HG03095 (cell line): ENCODE measurements around the gene PRKCE.

Experiments used
- ATAC-seq: cut with Tn5 transposase; IDR thresholded peaks from one replicate; pipeline ENCODE4 v1.9.1; 2021; ENCODE audit warnings: moderate library complexity; ENCODE audit not compliant: unreplicated experiment

PRKCE gene

GRCh38 chr2:45802499-45803138 lies 151.1 kb downstream of the PRKCE start:
- ATAC-seq: no peak

GRCh38 chr2:45804987-45805755 lies 153.7 kb downstream of the PRKCE start:
- no peak for ATAC-seq

DNA sequence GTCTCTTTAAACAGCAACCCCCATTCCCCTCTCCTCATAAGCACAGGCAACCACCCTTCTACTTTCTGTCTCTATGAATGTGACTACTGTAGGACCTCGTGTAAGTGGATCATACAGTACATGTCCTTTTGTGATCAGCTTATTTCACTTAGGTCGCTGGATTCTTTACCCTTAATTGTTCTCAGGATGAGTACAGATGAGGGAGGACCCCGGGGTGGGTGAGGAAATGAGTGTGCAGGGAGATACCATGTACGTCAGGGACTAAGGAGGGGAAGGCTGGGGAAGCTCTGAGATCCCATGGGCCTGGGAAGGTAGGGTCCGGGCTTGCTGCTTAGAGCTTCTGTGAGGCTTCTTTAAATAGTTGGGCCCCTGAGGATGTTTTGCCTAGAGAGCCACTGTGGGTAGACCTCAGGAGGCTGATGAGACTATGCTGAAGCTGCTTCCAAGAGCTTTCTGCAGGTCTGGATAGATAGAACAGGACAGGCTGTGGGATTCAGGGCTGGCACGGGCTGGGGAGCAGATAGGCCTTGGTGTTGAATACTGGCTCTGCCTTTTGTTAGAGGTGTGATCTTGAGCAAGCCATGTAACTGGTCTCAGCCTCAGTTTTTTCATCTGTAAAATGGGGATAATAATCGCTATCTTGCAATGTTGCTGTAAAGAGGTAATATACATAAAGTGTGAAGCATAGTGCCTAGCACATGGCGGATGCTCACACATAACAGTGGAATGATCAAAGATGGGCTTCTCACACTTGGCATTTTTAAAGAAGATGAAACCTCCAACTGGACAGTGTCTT lies 155.3 kb downstream of the PRKCE start:
- ATAC-seq: no peak

DNA sequence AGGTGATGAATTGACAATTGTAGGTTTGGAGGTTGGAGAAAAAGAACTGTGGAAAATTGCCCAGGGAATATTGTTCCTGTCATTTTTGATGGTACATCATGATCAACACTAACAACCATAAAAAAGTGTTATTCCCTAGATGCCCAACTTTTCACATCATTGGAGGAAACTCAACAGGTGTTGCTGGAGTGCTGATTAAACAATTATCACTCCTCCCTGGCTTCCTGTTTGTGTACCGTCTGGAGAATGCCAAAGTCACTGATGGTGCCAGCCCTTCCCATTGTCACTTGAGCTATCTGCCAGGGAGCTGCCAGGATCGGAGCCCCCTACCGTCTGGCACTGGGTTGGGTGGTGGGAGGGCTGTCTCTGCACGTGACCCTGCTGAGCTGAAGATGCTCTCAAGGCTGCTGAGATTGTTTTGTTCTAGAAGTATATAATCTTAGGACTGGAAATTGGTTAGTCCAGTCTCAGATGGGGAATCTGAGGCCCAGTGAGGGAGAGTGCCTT lies 156.9 kb downstream of the PRKCE start:
- no peak for ATAC-seq

GRCh38 chr2:45809205-45809604 lies 157.7 kb downstream of the PRKCE start:
- no peak for ATAC-seq

DNA sequence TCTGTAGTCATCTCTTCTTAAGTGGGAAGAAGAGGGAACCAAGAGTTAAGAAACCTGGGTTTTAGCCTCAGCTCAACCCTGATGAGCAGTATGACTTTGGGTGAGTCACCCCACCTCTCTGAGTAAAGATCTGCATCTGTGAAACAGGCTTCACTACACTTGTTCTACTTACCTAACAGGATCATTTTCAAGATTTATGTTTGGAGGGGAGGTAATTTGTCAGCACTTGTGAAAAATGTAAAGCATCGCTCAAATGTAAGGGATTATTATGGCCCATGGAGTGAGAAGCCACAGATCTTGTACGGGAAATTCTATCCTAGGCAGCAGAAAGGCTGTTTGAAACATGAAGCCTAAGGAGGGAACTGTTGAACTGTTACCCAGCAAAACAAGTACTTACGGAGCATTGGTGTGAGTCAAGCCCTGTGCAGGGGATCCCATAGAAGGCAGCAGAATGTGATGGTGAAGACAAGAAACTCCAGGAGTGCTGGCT lies 160.6 kb downstream of the PRKCE start:
- ATAC-seq: no peak

DNA sequence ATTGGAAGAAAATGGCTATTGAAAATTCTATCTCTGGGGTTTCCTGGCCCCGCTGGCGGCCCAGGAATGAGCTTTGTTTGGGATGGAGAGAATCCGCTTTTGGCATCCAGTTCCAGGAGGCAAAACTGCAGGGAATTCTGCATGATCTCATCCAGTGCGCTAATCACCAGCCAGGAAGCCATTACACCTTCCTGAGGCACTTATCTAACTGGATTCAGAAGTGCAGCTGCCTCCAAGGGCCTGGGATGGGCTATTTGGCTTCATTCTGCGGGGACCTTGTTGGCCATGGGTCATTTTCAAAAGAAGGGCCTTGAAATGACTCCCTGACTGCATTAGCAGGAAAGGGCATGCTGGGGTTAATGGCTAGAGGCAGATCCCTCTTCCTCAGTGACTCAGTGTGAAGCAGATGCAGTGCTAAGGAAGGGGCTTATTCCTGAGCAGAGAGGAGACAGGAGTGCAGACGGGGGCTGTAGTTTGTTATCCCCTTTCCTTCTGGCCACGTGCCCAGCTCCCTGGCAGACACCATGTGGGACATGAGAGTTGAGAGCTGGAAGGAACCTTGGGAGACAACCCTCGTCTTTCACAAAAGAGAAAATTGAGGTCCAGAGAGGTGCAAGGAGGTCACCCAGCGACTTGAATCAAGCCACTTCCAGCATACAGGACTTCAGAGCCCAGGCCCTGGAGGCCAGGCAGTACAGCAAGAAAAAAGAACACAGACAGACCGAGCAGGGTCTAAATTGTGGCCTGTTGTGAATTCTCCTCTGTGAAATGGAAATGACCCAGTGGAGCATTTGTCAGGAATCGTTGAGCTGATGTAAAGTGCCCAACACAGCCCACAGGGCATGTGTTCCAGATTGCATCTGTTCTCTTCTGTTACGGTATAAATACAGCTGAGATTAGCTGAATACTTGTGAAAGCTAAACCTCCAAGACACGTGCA lies 161.8 kb downstream of the PRKCE start:
- ATAC-seq: no peak

GRCh38 chr2:45814488-45814887 lies 163.0 kb downstream of the PRKCE start:
- ATAC-seq: no peak

GRCh38 chr2:45814951-45815621 lies 163.6 kb downstream of the PRKCE start:
- no peak for ATAC-seq

GRCh38 chr2:45816272-45816671 lies 164.8 kb downstream of the PRKCE start:
- ATAC-seq: no peak

GRCh38 chr2:45818591-45818990 lies 167.1 kb downstream of the PRKCE start:
- no peak for ATAC-seq

DNA sequence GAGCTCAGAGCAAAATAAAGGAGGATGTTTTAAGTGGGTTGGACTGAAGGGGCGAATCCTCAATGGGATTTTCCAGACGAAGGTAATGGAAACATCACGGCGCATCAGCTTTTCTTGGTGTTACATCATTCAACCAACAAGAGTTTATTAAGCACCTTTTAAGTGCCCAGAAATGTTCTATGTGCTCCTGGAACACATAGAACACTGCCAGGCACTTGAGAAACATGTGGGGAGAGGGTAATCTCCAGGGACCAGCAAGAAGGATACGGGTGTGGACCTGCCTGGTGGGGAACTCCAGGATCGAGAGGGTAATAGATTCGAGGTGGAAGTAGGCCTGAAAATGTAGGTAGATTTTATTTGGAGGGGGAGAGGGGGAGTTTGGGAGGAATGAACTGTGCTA lies 168.6 kb downstream of the PRKCE start:
- ATAC-seq: no peak

- ATAC-seq: no peak
Measured at GRCh38 chr2:45821558-45822271, 170.2 kb downstream of the PRKCE start.

DNA sequence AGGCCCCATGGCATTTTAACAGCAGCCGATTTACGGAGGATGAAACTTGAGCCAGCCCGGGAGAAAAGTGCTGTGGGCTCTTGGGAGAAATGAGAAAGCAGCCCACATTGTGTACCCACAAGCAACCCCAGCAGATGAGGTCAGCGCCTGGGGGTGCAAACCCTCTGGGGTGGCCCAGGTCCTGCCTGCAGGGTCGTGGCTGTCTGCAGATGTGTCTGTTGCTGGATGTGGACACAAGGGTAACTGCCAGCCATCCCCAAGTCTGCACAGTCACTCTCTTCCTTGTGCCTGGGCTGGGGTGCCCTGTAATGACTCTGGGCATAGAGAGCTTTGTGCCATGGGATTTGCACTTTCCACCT lies 170.8 kb downstream of the PRKCE start:
- no peak for ATAC-seq

- no peak for ATAC-seq
Measured at GRCh38 chr2:45823723-45824206, 172.3 kb downstream of the PRKCE start.

DNA sequence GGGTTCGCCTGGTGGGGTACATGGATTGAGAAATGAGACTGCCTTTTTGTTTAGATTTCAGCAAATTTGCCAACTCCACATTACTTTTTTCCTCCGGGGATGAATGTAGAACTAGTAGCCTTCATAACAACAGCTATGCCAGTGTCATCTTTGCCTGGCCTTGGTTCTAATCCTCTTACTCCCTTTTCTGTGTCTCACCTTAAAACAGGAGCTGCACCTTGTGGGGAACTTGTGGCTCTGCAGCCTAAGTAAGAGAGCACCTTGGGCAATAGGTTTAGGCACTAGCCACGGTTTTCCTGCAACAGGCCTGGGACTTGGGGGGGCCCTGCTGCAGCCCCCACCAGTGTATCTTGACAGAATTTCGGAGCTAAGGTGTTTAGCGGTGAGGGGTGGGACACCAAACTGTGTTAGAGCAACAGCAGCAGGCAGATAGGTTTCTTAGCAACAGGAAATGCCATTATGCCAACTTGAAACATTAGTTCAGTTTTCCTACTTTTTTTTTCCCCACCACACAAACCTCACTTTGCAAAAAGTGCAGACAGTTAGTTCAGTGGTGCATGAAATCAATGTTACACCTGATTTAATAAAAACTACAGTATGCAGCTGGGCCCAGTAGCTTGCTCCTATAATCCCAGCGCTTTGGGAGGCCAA lies 173.7 kb downstream of the PRKCE start:
- ATAC-seq: no peak

- no peak for ATAC-seq
Measured at GRCh38 chr2:45826460-45826859, 175.0 kb downstream of the PRKCE start.

DNA sequence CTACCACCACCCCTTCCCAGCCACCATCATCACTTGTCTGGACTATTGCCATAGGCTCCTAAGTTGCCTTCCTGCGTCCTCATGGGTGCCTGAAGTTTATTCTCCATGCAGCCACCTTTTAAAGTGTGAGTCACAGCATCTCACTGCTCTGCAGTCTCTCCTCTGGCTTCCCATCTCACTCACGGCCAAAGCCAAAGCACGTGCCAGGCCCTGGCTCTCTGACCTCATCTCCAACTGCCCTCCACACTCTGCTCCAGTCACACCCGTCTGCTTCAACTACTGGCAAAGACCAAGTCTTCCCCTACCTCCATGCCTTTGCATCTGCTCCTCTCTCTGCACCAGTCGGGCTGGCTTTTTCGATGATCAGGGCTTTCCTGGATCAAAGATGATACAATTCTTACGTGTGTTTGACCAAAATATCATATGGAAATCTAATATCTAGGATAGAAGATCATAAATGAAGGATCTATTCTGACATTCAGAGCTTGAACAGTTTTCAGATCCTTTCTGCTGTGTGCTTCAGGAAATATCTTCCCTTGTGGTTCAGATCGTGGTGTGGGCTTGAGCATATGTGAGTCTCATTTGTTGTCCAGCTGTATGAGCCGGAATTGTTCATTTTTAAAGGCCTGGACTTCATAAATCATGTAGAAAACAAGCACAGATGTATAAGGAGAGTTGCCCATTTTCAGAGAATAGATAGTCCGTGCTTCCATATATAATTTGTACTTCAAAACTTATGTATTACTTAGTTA lies 175.6 kb downstream of the PRKCE start:
- ATAC-seq: no peak
